WTC11 (cell line): ENCODE results near the gene TMPRSS5. TPM values are rescaled to one million over a fixed set of nuclear protein-coding genes. Genes with fewer than 3 reads are reported as not detected.
"Not testable (repeated sequence)": the region's sequence is repeated elsewhere in the genome, so short reads cannot be mapped to it uniquely, and the experiment has no call there.

Source experiments
- ATAC-seq: fragments of 200-7000 bp; cut with Tn5 transposase; 2 replicates; pipeline ENCODE4 v1.10.0; 2021; ENCODE audit warnings: mild to moderate bottlenecking, moderate library complexity
- CTCF ChIA-PET: fragments of 300-600 bp; sonication (Branson Sonifier 250); formaldehyde crosslinking; loops from one replicate; lab custom pipeline; 2021; ENCODE audit warnings: antibody characterized with exemption; lab: Charles Lee
- POLR2A ChIA-PET: fragments of 350-600 bp; sonication (Branson Sonifier 250); formaldehyde crosslinking; loops from one replicate; lab custom pipeline; 2021; ENCODE audit warnings: antibody characterized with exemption; lab: Charles Lee
- DNase-seq: peaks from one replicate; pipeline ENCODE4 v3.0.0; 2021; ENCODE audit warnings: low spot score
- H3K27ac Mint-ChIP-seq: 2 replicates; pipeline ENCODE4 v1.8.0; 2021; ENCODE audit warnings: mixed read lengths
- H3K27me3 Mint-ChIP-seq: 2 replicates; pipeline ENCODE4 v1.8.0; 2021; ENCODE audit warnings: low read depth, mild to moderate bottlenecking, moderate library complexity, mixed read lengths
- H3K36me3 Mint-ChIP-seq: 2 replicates; pipeline ENCODE4 v1.8.0; 2021; ENCODE audit warnings: mixed read lengths
- H3K4me1 Mint-ChIP-seq: 2 replicates; pipeline ENCODE4 v1.8.0; 2022; ENCODE audit warnings: mixed read lengths
- H3K4me3 Mint-ChIP-seq: 2 replicates; pipeline ENCODE4 v1.8.0; 2021; ENCODE audit warnings: mild to moderate bottlenecking, moderate library complexity, mixed read lengths
- H3K9me3 Mint-ChIP-seq: 2 replicates; pipeline ENCODE4 v1.8.0; 2021; ENCODE audit warnings: mixed read lengths
- ATF1 ChIP-seq: sonication (generic); formaldehyde crosslinking; IDR thresholded peaks from 2 replicates; pipeline ENCODE4 v1.8.1; 2023; ENCODE audit warnings: mild to moderate bottlenecking, moderate library complexity, missing genetic modification reagents
- CREB1 ChIP-seq: sonication (generic); formaldehyde crosslinking; IDR thresholded peaks from 2 replicates; pipeline ENCODE4 v1.8.0; 2023; ENCODE audit warnings: mild to moderate bottlenecking, missing genetic modification reagents
- FOXJ3 ChIP-seq: sonication (generic); formaldehyde crosslinking; IDR thresholded peaks from 2 replicates; pipeline ENCODE4 v1.9.0; 2021; ENCODE audit warnings: missing genetic modification reagents, mild to moderate bottlenecking, borderline replicate concordance
- FOXK1 ChIP-seq: sonication (generic); formaldehyde crosslinking; IDR thresholded peaks from 2 replicates; pipeline ENCODE4 v1.8.0; 2022; ENCODE audit warnings: mild to moderate bottlenecking, moderate library complexity, missing genetic modification reagents
- MYBL2 ChIP-seq: sonication (generic); formaldehyde crosslinking; IDR thresholded peaks from 2 replicates; pipeline ENCODE4 v1.8.1; 2023; ENCODE audit warnings: mild to moderate bottlenecking, moderate library complexity, missing genetic modification reagents
- NR3C1 ChIP-seq: sonication (generic); formaldehyde crosslinking; conservative IDR thresholded peaks from 2 replicates; pipeline ENCODE4 v1.8.1; 2023; ENCODE audit warnings: low read depth, mild to moderate bottlenecking, missing genetic modification reagents
- OVOL2 ChIP-seq: fragments of 250-450 bp; sonication (Bioruptor Pico); IDR thresholded peaks from 2 replicates; pipeline ENCODE4 v1.9.0; 2021; ENCODE audit warnings: mild to moderate bottlenecking, borderline replicate concordance
- SOX15 ChIP-seq: fragments of 250-450 bp; sonication (Bioruptor Pico); IDR thresholded peaks from 2 replicates; pipeline ENCODE4 v1.9.0; 2021; ENCODE audit warnings: mild to moderate bottlenecking
- USF2 ChIP-seq: sonication (generic); formaldehyde crosslinking; IDR thresholded peaks from 2 replicates; pipeline ENCODE4 v1.8.1; 2023; ENCODE audit warnings: mild to moderate bottlenecking, missing genetic modification reagents, moderate library complexity
- ZBTB21 ChIP-seq: sonication (generic); formaldehyde crosslinking; IDR thresholded peaks from 2 replicates; pipeline ENCODE4 v1.8.1; 2023; ENCODE audit warnings: mild to moderate bottlenecking, missing genetic modification reagents, borderline replicate concordance
- ZNF263 ChIP-seq: sonication (generic); formaldehyde crosslinking; IDR thresholded peaks from 2 replicates; pipeline ENCODE4 v1.8.1; 2022; ENCODE audit warnings: low read depth, mild to moderate bottlenecking, moderate library complexity, missing genetic modification reagents
- ZNF281 ChIP-seq: sonication (generic); formaldehyde crosslinking; IDR thresholded peaks from 2 replicates; pipeline ENCODE4 v1.8.0; 2023; ENCODE audit warnings: mild to moderate bottlenecking, missing genetic modification reagents
- ZNF512 ChIP-seq: sonication (generic); formaldehyde crosslinking; IDR thresholded peaks from 2 replicates; pipeline ENCODE4 v1.8.1; 2022; ENCODE audit warnings: missing genetic modification reagents, borderline replicate concordance
- total RNA-seq: library from RNA; stranded (reverse); gene quantifications from 3 replicates; pipeline ENCODE4 v1.2.3, GENCODE V29; 2021
- TF ChIP-seq, protein P1 (sequence below): sonication (generic); formaldehyde crosslinking; IDR thresholded peaks from 2 replicates; pipeline ENCODE4 v1.8.1; 2023; ENCODE audit warnings: mild to moderate bottlenecking, missing genetic modification reagents
- TF ChIP-seq, protein P2 (sequence below): sonication (generic); formaldehyde crosslinking; IDR thresholded peaks from 2 replicates; pipeline ENCODE4 v1.8.0; 2022; ENCODE audit warnings: mild to moderate bottlenecking, missing genetic modification reagents
- TF ChIP-seq, protein P3 (sequence below): fragments of 250-450 bp; sonication (Bioruptor Pico); IDR thresholded peaks from 2 replicates; pipeline ENCODE4 v1.9.0; 2021; ENCODE audit warnings: mild to moderate bottlenecking

TMPRSS5 gene
- total RNA-seq, 1 experiment from 2014 or later, result 1.7 TPM

GRCh38 chr11:113673550-113674396, 32.3 kb downstream of the TMPRSS5 start:
- H3K27me3 Mint-ChIP-seq, result peaks cover 6% of the 10 kb centered on the region
- ATAC-seq, result peak; percentile 18; the same call in 1 of the 2 replicates
- no peaks in the 10 kb centered on the region for H3K36me3 Mint-ChIP-seq
- CTCF ChIA-PET, result no interaction called here
- TF ChIP-seq MYBL2 (no peak), CREB1 (CRISPR knock-in tag) (no peak), ZBTB21 (CRISPR knock-in tag) (no peak), SOX15 (CRISPR knock-in tag) (no peak), ATF1 (no peak), ZNF512 (CRISPR knock-in tag) (no peak), ZNF263 (CRISPR knock-in tag) (no peak), USF2 (no peak), FOXK1 (CRISPR knock-in tag) (no peak), ZNF281 (no peak), OVOL2 (no peak), FOXJ3 (CRISPR knock-in tag) (no peak), NR3C1 (CRISPR knock-in tag) (no peak)
- TF ChIP-seq, protein P1, sequence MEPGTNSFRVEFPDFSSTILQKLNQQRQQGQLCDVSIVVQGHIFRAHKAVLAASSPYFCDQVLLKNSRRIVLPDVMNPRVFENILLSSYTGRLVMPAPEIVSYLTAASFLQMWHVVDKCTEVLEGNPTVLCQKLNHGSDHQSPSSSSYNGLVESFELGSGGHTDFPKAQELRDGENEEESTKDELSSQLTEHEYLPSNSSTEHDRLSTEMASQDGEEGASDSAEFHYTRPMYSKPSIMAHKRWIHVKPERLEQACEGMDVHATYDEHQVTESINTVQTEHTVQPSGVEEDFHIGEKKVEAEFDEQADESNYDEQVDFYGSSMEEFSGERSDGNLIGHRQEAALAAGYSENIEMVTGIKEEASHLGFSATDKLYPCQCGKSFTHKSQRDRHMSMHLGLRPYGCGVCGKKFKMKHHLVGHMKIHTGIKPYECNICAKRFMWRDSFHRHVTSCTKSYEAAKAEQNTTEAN (CRISPR knock-in tag), result no peak
- TF ChIP-seq, protein P2, sequence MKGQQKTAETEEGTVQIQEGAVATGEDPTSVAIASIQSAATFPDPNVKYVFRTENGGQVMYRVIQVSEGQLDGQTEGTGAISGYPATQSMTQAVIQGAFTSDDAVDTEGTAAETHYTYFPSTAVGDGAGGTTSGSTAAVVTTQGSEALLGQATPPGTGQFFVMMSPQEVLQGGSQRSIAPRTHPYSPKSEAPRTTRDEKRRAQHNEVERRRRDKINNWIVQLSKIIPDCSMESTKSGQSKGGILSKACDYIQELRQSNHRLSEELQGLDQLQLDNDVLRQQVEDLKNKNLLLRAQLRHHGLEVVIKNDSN (CRISPR knock-in tag), result no peak
- TF ChIP-seq, protein P3, sequence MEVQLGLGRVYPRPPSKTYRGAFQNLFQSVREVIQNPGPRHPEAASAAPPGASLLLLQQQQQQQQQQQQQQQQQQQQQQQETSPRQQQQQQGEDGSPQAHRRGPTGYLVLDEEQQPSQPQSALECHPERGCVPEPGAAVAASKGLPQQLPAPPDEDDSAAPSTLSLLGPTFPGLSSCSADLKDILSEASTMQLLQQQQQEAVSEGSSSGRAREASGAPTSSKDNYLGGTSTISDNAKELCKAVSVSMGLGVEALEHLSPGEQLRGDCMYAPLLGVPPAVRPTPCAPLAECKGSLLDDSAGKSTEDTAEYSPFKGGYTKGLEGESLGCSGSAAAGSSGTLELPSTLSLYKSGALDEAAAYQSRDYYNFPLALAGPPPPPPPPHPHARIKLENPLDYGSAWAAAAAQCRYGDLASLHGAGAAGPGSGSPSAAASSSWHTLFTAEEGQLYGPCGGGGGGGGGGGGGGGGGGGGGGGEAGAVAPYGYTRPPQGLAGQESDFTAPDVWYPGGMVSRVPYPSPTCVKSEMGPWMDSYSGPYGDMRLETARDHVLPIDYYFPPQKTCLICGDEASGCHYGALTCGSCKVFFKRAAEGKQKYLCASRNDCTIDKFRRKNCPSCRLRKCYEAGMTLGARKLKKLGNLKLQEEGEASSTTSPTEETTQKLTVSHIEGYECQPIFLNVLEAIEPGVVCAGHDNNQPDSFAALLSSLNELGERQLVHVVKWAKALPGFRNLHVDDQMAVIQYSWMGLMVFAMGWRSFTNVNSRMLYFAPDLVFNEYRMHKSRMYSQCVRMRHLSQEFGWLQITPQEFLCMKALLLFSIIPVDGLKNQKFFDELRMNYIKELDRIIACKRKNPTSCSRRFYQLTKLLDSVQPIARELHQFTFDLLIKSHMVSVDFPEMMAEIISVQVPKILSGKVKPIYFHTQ (CRISPR knock-in tag), result no peak
- POLR2A ChIA-PET, result no interaction called here
- H3K27ac Mint-ChIP-seq, result no peak overlapping the region
- H3K4me3 Mint-ChIP-seq, result no peak overlapping the region
- H3K9me3 Mint-ChIP-seq, result peaks cover 2% of the 10 kb centered on the region; the same call in 1 of the 2 replicates
- DNase-seq, result no peak
- peaks cover 27% of the 10 kb centered on the region for H3K4me1 Mint-ChIP-seq

GRCh38 chr11:113671914-113672313, 34.2 kb downstream of the TMPRSS5 start:
- H3K36me3 Mint-ChIP-seq, POLR2A ChIA-PET, DNase-seq, ATAC-seq, H3K27ac Mint-ChIP-seq, CTCF ChIA-PET, H3K4me3 Mint-ChIP-seq: not testable (repeated sequence)
- peaks cover 33% of the 10 kb centered on the region for H3K4me1 Mint-ChIP-seq
- peaks cover 14% of the 10 kb centered on the region for H3K9me3 Mint-ChIP-seq
- peaks cover 19% of the 10 kb centered on the region for H3K27me3 Mint-ChIP-seq
